Daoy (cell line): ENCODE results near the gene PGA3. TPM values are rescaled to one million over a fixed set of nuclear protein-coding genes. Genes with fewer than 3 reads are reported as not detected.
"Not testable (repeated sequence)": the region's sequence is repeated elsewhere in the genome, so short reads cannot be mapped to it uniquely, and the experiment has no call there.

ENCODE experiments used
- DNase-seq: peaks from one replicate; pipeline ENCODE4 v3.0.0-alpha.2; 2015; ENCODE audit warnings: low read depth
- total RNA-seq: library from RNA; depleted of rRNA; stranded (reverse); fragments of >200 nt; shearing (Covaris generic); gene quantifications from 2 replicates; pipeline ENCODE4 v1.2.3, GENCODE V29; 2014; rRNA removed

Gene PGA3
- total RNA-seq, 1 experiment from 2014 or later: not detected

DNA sequence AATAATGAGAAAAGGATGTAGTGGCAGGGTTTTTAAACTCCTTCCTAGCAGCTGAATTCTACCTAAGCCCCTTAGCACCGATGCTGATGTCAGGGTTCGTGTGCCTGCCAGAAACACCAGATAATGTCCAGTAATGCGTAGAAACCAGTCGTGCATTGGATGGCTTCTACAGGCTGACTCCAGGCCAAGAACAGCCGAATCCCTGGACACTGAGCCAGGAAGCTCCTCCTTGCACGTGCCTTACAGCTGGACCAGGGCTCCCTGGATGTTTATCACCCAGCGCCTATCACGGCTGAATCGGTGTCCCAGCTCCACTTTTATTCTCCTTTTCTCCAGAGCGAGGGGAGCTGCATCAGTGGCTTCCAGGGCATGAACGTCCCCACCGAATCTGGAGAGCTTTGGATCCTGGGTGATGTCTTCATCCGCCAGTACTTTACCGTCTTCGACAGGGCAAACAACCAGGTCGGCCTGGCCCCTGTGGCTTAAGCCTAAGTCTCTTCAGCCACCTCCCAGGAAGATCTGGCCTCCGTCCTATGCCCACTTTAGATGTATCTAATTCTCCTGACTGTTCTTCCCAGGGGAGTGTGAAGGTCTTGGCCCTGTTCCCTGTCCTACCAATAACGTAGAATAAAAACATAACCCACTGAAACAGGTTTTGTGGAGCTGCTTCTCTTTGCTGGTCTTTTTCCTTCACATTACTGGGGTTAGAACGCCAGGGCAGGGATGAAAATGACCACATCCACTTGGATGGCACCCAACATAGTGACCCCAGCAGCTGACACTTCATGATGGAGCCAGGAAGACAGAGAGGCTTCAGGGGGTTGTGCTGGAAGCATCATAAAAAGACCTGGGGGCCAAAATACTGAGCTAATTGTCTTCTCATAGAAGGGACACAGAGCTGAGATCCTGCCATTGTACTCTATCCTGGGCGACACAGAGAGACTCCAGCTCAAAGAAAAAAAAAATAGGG lies 47.8 kb downstream of the PGA3 start:
- DNase-seq: not testable (repeated sequence)

DNA sequence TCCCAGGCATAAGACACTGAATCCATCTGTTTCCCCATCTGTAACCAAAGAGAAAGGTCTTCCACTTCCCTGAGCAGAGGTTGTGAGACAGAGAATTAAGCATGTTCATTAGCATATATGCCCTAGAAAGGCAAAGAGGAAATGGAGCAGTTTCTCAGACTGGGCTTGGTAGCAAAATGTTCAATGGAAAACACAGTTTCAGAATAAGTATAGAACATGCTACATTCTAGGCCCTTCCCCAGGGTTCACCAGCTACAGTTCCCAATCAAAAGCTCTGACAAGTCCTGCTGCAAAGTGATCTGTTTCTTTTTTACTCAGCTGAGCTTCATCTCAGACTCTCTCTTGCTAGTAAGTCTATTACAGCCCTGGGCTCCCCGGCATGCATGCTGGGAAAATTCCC lies 49.0 kb downstream of the PGA3 start:
- not testable (repeated sequence) for DNase-seq

- DNase-seq: peak; percentile 66
Observed at GRCh38 chr11:61254403-61255025, 51.2 kb downstream of the PGA3 start.

DNA sequence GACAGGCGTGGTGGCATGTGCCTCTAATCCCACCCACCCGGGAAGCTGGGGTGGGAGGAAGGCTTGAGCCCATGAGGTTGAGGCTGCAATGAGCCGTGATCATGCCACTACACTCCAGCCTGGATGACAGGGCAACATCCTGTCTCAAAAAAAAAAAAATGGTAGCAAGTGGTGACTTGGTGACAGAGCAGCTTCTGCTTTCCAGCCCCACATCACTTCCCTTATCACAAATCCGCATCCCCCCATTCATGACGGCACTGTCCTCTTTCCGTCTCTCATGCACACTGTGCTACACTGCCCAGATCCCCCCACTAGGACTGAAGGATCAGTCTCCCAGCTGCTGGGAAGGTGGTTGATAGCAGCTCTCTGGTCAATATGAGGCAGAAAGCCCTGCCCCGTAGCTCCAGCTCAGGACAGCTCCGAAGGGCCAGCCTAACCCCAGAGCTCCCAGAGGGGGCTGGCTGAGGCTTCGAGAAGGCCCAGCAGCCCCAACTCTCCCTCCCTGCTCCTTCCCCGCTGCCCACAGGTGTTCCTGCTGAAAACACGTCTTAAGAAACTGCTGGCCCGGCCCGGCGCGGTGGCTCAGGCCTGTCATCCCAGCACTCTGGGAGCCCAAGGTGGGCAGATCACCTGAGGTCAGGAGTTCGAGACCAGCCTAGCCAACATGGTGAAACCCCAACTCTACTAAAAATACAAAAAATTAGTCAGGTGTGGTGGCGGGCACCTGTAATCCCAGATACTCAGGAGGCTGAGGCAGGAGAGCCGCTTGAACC lies 53.6 kb downstream of the PGA3 start:
- no peak for DNase-seq

GRCh38 chr11:61258546-61258945 lies 55.2 kb downstream of the PGA3 start:
- no peak for DNase-seq

- DNase-seq: no peak
Observed at GRCh38 chr11:61259363-61259762, 56.0 kb downstream of the PGA3 start.

Other genes with a start within 250 kb of the PGA3 start
- gene CD6, start 231.8 kb upstream of the PGA3 start, total RNA-seq: 0.06 and 0.46 TPM in 2 replicates
- not detected in 2 replicates for gene CD5, start 101.0 kb upstream of the PGA3 start, total RNA-seq
- 7.8 and 11.5 TPM in 2 replicates for gene VPS37C, start 42.1 kb upstream of the PGA3 start, total RNA-seq
- not detected in 2 replicates for gene PGA4, start 18.8 kb downstream of the PGA3 start, total RNA-seq
- gene PGA5, start 37.7 kb downstream of the PGA3 start, total RNA-seq: not detected in 2 replicates
- not detected in 2 replicates for gene VWCE, start 91.8 kb downstream of the PGA3 start, total RNA-seq
- 153 and 180 TPM in 2 replicates for gene DDB1, start 129.6 kb downstream of the PGA3 start, total RNA-seq
- 28.0 and 30.6 TPM in 2 replicates for gene TKFC, start 129.7 kb downstream of the PGA3 start, total RNA-seq
- 12.4 and 14.6 TPM in 2 replicates for gene CYB561A3, start 158.4 kb downstream of the PGA3 start, total RNA-seq
- 40.2 and 49.4 TPM in 2 replicates for gene TMEM138, start 158.9 kb downstream of the PGA3 start, total RNA-seq
- gene TMEM216, start 189.1 kb downstream of the PGA3 start, total RNA-seq: 8.1 and 12.9 TPM in 2 replicates
- 16.6 and 22.3 TPM in 2 replicates for gene CPSF7, start 226.5 kb downstream of the PGA3 start, total RNA-seq
- gene SDHAF2, start 226.6 kb downstream of the PGA3 start, total RNA-seq: 46.7 and 61.0 TPM in 2 replicates